ENCODE measurements around the gene LRMDA. TPM values are rescaled to one million over a fixed set of nuclear protein-coding genes. Genes with fewer than 3 reads are reported as not detected.
A peak's percentile ranks its signal among the peaks of the same experiment; 100 is the strongest.
"Not testable (repeated sequence)": the region's sequence is repeated elsewhere in the genome, so short reads cannot be mapped to it uniquely, and the experiment has no call there.

LRMDA gene
- total RNA-seq, 1 donor, result 32.6 TPM

DNA sequence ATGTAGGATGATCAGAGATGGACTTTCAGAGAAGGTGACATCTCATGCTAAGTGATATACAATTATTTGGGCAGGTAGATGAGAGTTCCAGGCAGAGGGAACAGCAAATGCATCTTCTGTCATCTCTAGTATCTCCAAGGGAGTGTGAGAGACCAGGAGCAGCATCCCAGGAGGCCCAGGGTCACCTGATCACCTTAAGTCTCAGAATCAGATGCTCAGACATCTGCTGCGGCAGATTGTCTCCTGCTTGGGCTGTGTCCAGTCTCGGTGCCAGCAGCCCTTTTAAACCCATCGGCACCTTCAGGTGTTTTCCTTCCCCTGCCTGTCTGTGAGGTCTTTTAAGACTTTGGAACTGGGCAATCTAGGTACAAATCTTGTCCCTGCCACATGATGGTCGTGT is 690.6 kb downstream of the LRMDA start:
- no peak for DNase-seq (ENCODE audit: low read depth in 2 of 3, low spot score in 2 of 3)

DNA sequence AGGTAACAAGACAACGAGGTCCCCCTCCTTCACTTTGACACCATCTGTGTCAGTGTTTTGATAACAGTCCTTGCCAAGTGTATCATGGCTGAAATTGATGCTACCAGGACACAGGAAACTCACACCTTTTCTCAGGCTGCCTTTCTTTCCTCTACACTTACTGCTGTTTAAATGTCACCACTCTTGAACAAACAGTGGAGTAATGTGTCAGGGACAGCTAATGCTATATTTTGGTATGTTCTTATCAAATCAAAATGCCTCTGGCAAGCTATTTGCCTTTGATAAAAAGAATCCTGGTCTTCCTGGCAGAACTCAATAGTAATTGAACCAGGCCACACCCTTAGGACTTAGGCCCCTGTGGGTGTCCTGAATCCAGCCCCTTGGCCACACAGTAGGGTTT is 692.9 kb downstream of the LRMDA start:
- DNase-seq (ENCODE audit: low read depth in 2 of 3, low spot score in 2 of 3), result no peak

- no peak for DNase-seq (ENCODE audit: low read depth in 2 of 3, low spot score in 2 of 3)
Observed at GRCh38 chr10:76125900-76126299, 694.5 kb downstream of the LRMDA start.

GRCh38 chr10:76126607-76127527 is 695.4 kb downstream of the LRMDA start:
- DNase-seq (ENCODE audit: low read depth in 2 of 3, low spot score in 2 of 3), result peak in 1 of 3 donors; percentile 42

DNA sequence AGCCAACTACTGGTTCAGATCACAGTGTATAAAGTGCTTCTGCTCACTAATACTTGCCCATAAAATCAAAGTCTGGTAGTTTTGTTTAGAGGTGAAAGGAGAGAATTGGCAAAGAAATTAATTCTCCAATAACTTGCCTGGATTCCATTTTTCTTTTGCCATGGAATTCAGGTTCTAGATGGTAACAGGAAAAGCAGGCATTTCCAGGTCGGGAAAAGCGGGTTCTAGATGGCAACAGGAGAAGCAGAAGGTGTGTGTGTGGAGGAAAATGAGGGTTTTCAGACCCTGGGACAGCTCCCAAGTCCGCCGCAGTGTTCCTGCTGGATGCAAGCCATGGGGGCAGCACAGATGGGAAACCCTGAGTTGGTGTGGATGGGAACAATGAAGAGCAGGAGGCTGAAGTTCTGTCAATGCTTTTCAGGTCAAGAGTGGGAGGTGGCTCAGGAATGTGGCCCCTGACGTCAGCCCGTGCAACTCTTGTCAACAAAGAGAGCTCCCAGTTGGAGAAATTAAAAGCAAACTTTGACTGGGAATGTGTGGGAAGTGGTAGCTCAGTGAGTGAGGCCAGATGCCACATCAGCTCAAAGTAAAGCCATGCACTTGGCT is 696.7 kb downstream of the LRMDA start:
- DNase-seq (ENCODE audit: low read depth in 2 of 3, low spot score in 2 of 3), result no peak

DNA sequence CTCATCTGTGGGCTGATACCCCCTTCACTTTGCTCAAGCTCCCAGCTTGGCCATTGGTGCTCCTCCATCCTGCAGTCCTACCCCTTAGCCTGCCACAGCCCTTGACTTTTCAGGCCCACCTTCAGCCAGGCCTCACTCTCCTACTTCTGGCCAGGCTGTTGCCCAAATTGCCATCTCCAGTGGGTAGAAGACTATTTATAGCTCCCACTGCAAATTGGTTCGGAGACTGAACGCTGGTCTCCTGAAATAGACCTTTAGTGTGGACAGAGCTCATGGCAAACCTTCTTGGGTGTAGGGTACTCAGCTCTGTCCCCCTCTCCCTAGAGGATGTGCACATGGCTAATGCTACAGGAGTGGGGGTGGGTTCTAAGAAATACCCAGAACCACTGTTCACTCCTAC is 697.8 kb downstream of the LRMDA start:
- DNase-seq (ENCODE audit: low read depth in 2 of 3, low spot score in 2 of 3), result no peak

- DNase-seq (ENCODE audit: low read depth in 2 of 3, low spot score in 2 of 3), result no peak
Observed at GRCh38 chr10:76130892-76131291, 699.5 kb downstream of the LRMDA start.

GRCh38 chr10:76133597-76134255 is 702.3 kb downstream of the LRMDA start:
- DNase-seq (ENCODE audit: low read depth in 2 of 3, low spot score in 2 of 3), result no peak

GRCh38 chr10:76136961-76137360 is 705.5 kb downstream of the LRMDA start:
- no peak for DNase-seq (ENCODE audit: low read depth in 2 of 3, low spot score in 2 of 3)

DNA sequence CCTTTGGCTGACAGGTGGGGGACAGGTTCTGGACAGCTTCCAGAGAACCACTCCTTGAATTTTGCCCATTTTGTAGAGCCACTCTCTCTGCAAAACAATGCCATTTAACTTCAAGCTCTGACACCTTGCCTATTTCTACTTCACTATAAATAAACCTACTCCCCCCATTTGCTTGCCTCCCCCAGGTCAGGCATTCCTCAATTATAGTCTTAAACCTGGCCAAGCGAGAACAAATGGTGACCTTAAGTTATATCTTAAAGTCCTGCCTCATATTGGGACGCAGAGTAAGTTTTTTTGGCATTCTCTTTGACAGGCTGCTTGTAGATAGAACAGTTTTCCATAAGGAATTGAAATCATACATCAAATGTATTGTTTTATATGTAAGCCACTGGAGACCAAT is 706.9 kb downstream of the LRMDA start:
- no peak for DNase-seq (ENCODE audit: low read depth in 2 of 3, low spot score in 2 of 3)

DNA sequence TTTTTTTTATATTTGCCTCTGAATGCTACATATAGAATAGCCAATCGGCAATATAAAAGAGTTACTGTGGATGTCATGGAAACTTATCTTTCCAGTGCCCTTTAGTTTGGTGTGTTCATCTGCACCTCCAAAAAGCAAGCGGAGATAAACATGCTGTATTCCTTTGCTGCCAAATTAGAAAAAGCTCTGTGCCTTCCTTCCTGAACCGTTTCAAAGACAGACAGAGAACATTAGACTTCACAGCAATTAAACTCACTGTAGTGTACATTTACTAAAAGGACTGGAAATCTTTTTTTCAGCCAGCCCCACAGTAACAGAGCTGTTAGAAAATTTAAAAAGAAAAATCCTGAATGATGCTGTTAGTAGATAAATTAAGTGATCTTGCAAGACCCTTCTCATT is 707.5 kb downstream of the LRMDA start:
- no peak for DNase-seq (ENCODE audit: low read depth in 2 of 3, low spot score in 2 of 3)

DNA sequence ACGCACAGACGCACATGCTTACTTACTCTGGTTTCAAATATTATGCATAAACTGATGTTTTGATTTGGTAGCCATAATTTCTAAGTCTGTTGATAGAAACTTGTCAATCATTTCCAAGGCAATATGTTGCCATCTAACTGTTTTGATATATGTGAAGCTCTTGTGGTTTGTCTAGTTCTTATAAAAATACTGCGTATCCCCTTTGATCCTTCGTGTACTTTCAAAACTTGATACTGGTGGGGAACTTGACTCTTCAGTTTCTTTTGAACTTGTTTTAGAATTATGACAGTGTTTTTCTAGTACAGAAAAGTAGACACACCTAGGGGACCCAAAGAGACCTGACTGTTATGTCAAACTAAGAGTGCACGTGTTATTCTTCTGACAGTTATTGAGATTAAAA is 708.0 kb downstream of the LRMDA start:
- no peak for DNase-seq (ENCODE audit: low read depth in 2 of 3, low spot score in 2 of 3)

GRCh38 chr10:76141376-76141775 is 710.0 kb downstream of the LRMDA start:
- no peak for DNase-seq (ENCODE audit: low read depth in 2 of 3, low spot score in 2 of 3)

DNA sequence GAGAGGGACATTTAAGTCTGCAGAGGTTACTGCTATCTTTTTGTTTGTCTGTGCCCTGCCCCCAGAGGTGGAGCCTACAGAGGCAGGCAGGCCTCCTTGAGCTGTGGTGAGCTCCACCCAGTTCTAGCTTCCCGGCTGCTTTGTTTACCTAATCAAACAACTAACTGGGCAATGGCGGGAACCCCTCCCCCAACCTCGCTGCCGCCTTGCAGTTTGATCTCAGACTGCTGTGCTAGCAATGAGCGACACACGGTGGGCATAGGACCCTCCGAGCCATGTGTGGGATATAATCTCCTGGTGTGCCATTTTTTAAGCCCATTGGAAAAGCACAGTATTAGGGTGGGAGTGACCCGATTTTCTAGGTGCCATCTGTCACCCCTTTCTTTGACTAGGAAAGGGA is 716.8 kb downstream of the LRMDA start:
- DNase-seq (ENCODE audit: low read depth in 2 of 3, low spot score in 2 of 3), result not testable (repeated sequence)

- DNase-seq (ENCODE audit: low read depth in 2 of 3, low spot score in 2 of 3), result no peak
Observed at GRCh38 chr10:76149182-76149581, 717.8 kb downstream of the LRMDA start.

DNA sequence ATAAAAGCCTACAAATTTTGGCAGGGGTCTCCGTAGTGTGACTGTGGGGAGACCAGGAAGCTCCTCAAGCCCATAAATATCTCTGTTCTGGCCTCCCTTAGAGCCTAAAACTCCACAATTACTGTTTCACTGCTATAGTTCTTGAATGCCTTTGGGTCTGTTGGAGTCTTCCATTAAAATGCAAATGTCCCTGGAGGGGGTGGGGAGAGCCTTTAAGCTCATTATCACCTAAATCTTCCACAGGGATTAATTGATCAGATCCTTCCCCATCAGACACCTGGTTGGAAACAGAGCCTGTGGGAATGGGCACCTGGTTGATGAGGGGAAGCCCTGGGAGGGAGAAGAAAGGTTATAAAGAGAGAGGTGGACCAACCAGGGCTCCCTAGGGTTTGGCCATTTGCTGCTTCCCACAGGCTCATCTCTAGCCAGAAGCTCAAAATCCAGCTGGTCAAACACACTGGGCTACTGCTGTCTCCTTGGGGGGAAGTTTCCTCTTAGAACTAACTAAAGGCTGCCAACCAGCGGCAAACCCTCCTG is 718.2 kb downstream of the LRMDA start:
- no peak for DNase-seq (ENCODE audit: low read depth in 2 of 3, low spot score in 2 of 3)

DNA sequence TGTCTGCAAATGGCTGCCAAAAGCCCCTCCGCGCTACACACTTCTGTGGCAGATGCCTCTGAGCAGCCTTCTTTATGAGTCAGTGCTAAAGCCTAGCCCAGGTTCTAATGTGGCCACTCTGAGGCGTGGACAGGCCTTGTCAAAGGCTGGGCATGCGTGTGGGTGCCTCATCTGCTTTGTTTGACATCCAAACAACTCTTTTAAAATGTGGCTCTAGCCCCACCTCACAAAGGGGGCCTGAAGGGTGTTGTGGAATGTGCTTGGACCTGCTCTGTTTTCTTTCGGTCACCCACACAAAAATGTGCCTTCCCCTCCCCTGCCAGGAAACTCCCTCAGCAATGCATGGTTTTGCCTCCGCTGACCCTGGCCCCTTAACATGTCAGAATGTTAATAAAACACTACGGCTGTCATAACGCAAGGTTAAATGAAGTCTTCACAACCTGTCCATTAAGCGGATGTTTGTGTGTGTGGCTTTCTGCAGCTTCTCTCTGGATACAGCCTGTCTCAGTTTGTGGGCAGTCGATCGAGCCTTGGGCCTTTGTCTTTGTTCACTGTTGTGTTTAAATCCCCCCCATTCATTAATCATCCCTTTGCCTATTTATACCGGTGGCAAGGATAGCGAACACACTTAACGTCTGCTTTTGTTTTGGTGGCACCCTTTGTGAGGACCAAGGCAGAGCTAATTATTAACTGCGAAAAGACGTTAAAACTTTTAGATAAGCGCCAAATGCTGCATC is 718.9 kb downstream of the LRMDA start:
- DNase-seq (ENCODE audit: low read depth in 2 of 3, low spot score in 2 of 3), result no peak

- DNase-seq (ENCODE audit: low read depth in 2 of 3, low spot score in 2 of 3), result no peak
Observed at GRCh38 chr10:76150876-76151288, 719.5 kb downstream of the LRMDA start.

DNA sequence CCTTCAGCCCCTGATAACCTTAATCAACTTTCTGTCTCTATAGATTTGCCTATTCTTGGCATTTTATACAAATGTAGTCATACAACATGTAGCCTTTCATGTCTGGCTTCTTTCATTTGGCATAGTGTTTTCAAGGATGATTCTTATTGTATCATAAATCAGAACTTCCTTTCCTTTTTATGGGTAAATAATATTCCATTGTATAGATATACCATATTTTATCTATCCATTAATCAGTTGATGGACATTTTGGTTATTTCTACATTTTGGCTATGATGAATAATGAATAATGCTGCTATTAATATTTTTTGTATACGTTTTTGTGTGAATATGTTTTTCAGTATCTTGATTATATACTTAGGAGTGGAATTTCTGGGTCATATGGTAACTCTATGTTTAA is 720.8 kb downstream of the LRMDA start:
- no peak for DNase-seq (ENCODE audit: low read depth in 2 of 3, low spot score in 2 of 3)

GRCh38 chr10:76155961-76156360 is 724.5 kb downstream of the LRMDA start:
- DNase-seq (ENCODE audit: low read depth in 2 of 3, low spot score in 2 of 3), result no peak
